SW480 (cell line): ENCODE data around the gene AKNA.
A peak's percentile ranks its signal among the peaks of the same experiment; 100 is the strongest.

ENCODE experiments used
- DNase-seq: peaks from one replicate; pipeline ENCODE4 v3.0.0-alpha.2; 2016; ENCODE audit warnings: low spot score

The AKNA gene

DNA sequence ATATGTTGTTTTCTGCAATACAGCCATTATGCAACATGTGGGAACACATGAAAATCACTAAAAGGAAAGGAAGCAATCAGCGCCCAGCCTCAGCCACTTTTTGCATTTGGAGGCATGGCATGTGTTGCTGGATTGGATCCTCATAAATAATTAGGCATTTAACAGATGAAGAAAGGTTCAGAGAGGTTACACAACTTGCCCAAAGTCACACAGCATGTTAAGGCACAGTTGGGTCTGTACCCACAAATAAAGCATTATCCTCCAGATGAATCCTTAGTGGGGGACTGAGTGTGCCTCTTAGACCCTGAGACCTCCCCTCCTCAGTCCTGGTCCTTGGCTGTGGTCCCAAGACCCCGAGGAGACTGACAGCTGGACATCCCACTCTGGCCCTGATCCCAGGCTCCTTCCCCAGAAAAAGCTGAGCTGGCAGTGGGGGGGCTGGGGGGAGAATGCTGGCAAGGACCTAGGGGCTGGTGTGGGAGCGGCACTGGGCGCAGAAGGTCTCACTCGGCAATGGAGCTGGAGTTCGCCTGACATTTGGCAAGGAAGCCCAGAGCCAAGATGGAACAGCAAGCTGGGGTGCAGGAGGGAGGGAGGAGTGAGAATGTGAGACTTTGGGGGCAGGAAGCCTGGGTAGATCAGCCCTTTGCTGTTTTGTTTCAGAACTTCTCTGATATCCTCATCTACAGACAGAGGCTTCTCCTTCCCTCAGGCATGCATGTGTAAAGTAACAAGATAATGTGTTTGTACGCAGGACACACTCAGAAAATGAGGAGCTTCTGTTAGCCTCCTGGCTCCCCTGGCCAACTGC lies 6.9 kb upstream of the AKNA start:
- no peak for DNase-seq

DNA sequence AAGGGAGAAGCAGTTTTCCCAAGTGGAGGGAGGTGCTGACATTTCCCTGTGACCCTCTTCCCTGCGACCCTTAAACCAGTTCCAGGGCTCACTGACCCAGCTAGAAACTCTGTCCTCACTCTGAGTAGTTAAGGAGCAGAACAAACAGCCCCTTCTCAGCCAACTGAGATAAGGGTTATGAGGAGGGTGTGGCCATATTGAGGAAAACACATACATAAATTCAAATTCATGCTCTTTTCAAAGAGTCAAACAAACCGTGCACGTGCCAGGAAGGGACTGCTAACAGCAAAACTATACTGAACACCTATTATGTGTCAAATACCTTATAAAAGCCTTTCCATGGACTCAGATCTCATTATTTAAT lies 4.9 kb upstream of the AKNA start:
- DNase-seq: no peak

DNA sequence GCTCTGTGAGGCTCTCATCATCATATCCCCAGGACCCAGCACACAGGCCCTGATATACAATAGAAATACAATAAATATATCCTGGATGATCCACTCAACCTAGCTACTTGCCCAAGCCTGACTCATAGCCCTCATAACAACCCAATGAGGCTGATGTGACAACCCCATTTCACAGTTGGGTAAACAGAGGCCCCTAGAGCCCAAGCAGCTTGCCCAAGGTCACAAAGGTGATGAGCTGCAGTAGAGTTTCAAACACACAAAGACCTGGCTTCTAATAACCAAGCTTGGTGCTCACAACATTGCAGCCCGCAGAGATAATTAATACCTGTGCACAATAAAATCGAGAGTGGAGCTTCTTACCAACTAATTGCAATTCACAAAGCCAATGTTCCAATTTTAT lies 3.2 kb upstream of the AKNA start:
- no peak for DNase-seq

DNA sequence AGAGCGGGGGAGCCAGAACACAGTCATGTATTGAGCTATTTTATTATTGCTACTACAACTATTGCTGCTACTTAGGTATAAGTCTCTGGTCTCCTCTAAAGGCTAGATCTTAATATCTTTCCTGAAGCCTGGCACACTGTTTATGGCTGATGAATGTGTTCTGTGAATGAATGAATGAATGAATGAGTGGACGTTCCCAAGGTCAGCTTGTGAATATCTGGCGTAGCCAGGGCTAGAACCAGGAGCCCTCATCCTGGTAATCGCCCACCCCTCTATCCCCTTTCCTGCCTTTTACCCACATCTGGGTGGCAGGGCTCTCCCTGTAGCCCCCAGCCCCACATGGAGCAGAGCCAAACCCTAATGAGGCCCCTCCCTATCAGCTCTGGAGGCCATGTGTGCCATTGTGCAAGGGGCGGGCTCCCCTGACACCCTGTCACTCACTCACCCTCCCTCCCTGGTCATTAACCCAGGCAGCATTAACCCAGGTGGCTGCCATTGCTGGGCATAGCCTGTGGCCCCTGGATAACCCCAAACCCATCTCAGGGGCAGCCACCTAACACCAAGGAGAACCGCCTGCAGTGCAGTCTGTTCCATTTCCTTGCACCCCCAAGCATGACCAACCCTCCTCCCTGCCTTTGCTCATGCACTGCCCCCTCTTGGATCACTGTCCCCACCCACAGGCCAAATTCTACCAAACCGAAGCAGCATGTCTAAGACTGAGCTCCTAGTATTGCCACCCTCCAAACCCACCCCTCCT lies 2.0 kb upstream of the AKNA start:
- no peak for DNase-seq

DNA sequence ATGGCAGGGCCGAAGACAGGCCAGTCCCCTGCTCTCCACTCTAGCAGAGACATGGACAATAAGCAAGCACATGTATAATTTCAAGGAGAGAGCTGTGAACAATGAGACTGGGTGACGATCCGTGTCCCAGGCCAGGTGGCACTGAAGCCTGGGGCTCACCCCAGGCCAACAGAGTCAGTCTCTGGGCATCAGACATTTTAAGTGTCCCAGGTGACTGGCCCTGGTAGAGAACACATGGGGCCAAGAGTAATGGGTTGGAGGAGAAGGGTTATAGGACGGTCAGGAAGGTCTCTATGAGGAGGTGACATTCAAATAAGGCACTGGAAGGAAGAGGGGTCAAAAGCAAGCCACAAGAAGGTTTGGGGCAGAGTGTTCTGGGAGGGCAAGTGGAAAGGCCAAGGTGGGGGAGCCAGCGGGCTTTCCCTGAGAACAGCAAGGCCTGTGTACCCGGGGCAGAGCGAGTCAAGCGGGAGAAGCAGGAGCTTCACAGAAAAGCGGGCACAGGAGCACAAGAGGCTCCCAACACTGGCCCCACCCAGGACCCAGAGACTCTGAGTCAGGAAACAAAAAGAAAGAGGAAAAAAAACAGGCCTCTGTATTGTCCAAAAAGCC lies 1.1 kb upstream of the AKNA start:
- no peak for DNase-seq

DNA sequence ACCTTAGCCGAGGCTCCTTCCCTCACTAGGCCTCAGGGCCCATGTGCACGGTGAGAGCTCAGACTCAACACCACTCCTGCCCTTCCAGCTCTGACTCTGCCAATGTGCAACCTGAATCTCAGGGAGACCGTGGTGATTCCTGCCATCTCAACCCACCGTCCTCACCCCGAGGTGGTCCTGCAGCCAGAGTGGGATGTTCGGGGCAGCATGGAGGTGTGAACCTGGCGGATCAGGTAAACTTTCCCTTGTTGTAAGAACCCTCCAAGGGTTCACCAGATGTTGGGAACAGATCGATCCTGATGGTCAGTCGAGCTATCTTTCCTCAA lies 538 bp upstream of the AKNA start:
- DNase-seq: no peak

DNA sequence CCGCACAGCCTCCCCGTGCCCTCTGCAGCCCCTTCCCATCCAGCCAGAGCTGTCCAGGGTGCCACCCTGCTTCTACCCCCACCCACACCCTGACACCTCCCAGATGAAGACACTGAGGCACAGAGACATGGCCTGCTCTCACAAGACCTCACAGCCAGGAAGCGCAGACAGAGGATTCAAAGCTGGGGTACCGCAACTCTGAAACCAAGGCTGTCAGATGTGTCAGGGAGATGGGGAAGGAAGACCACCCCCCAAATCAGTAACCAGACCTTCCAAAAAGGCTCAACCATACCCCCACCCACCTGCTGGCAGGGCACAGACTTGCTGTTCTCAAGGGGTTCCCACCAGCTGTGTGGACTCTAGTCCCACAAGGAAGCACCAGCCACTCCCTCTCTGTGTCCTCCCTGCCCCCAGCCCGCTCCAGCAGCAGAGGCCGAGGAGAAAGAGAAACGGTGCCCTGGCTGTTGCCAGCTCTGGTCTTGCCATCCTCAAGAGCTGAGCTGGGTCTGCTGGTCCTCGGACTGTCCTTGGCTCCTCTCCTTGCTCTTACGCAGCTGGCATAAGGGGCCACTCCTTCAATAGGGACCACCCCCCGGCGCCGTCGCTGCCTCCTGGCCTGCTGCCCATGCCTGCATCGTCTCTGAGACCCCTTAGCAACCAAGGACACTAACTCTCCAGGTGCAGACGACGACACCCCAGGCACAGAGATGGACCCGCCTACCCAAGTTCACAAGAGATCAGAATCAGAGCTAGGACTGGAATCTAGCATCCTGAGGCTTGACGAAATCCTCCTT lies 699 bp downstream of the AKNA start:
- DNase-seq: no peak

DNA sequence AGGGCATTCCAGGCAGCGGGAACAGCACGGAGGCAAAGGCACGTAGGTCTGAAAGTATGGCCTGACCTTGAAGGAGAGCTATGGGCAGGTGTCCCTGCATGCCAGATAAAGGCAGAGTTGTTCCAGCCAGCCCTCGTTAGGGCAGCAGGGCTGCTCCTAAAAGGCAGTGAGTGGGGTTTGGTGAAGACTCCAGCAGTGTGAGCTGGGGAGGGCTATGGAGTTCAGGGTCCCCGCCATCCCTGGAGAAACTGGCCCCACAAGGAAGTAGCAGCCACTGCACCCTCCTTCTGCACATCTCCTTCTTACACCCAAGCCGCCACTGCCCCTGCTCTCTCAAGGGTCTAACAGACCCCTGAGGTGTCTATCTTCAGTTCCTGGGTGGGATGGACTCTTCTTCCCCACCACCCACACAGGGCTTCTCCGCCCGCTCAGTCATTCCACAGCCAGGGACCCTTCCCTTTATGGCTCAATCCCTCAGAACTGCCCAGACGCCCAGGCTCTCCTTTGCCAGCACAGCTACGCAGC lies 1.4 kb downstream of the AKNA start:
- DNase-seq: no peak

DNA sequence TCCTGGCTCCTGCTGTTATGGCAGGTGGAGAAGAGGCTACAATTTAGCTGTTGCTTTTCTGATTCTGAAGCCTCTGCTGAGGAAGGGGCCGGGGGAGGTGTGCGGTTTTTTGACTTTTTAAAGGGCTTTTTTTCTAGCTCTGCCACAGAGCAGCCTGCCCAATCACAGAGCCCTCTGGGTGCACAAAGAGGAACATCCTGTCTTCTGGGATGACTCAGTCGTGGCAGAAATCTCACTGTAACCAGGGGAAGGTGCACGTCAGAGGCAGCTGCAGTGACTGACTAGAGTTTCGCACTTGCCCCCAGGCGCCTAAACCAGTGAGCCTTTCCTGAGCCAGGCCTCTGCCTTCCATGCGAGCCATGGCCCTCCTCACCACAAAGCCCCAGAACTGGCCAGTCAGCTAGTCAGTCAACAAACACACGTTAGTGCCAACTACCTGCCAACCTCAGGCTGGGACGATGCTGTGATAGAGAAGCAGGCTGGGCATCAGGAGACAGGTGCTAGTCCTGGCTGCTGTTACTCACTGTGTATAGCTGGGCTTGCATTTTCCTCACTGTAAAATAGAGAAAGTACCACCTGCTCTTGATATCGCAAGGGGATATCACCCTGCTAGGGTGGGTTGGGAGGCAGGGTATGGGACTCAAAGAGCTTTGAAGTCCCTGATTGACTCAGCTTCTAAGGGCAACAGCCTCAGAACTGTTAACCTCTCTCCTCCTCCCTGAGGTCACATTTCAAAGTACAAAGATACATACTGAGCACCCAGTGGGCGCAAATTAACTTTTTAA lies 2.2 kb downstream of the AKNA start:
- DNase-seq: peak; percentile 19

DNA sequence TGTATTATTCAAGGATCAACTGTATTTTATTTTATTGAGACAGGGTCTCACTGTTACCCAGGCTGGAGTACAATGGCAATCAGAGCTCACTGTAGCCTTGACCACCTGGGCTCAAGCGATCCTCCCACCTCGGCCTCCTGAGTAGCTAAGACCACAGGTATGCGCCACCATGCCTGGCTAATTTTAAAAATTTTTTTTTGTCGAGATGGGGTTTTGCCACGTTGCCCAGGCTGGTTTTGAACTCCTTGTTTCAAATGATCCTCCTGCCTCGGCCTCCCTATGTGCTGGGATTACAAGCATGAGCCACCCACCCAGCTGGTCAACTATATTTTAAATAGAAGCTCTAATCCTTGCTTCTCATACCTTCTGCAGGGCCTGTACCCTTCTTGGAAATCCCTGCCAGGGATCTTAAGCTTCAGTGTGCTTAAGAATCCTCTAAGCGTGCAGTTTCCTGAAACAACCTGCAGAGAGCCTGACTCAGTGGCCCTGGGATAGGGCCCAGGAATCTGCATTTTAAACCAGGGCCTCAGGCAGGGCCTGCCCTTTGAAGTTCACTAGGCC lies 2.9 kb downstream of the AKNA start:
- DNase-seq: no peak

DNA sequence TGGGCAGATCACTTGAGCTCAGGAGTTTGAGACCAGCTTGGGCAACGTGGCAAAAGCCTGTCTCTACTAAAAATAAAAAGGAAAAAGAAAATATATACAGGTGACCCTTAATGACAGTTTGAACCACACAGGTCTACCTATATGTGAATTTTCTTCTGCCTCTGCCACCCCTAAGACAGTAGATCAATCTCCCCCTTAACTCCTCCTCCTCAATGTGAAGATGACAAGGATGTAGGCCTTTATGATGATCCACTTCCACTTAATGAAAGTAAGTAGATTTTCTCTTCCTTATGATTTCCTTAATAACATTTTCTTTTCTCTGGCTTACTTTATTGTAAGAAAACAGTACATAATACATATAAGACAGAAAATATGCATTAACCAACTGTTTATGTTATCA lies 3.4 kb downstream of the AKNA start:
- no peak for DNase-seq

DNA sequence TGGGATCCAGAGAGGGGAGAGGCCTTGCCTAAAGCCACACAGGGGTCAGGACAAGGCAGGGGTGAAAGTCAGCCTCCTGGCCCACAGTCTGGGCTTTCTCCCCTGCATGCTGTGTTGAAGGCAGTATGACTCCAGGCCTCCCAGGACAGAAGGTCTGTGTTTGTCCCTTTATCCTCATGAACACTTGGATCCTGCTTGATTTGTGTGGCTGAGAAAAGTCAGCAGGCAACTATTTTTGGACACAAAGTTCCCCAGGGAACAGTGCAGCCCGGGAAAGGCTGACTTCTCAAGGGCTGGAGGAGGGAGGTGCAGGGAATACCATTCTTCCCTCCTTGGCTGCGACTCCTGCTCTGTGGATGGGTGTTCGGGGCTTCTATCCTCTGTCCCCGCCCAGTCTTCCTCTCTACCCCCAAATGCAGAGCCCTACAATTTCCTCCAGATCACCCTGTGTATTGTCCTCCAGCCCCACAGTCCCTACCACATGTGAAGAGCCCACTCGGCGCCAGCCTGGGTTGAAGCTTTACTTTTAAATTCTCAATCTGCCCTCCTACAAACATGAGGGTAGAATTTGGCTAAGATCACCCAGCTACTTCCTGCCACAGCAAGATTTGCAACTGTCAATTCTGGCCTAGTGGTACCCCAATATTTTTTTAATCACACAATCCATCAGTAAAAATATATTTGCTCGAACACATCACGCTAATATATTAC lies 4.1 kb downstream of the AKNA start:
- DNase-seq: no peak

DNA sequence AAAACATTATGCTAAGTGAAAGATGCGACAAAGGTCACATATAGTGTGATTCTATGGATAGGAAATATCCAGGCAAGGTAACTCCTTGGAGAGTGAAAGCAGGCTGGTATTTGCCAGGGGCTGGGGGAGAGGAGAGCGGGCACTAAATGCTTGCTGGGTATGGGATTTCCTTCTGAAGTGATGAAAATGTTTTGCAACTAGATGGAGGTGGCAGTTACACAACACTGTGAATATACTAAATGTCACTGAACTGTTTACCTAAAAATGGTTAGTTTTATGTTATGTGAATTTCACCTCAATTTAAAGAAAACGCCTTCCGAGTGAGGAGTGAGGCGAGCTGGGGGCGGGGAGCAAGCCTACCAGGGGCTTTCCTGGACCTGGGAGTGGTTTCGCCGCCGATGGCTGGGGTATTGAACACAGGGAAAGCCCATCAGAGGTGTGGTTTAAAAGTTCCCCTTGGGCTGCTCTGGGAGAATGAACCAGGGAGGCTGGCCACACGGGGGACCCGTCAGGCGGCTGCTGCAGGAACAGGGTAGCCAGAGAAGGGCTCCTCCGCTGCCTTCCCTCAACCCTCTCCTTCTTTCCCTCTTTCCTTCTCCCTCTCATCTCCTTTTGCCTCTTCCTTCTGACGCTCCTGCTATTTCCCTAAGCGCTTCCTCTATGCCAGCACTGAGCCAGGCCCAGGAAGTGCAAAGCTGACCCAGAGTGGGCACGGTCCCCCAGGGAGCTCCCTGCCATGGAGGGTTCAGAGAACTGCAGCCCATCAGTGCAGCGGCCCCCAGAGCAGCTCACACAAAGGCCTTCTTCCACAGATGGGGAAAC lies 4.9 kb downstream of the AKNA start:
- DNase-seq: no peak

DNA sequence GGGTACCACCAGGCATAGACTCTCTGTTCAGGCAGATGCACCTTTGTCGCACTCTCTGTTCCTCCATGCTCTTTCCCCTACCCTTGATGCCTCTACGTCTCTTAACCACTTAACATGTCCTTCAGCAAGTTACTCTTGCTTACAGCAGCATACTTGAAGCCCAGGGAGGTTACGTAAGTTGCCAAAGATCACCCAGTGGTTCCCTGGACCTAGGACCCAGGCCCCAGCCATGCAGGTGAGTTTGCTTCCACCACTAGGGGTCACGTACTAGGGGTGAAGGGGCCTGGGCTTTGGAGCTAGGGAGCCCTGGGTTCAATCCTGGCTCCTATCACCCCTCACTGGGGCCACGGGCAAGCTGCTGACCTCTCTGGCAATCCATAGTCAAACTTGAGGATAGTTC lies 8.9 kb downstream of the AKNA start:
- DNase-seq: no peak

DNA sequence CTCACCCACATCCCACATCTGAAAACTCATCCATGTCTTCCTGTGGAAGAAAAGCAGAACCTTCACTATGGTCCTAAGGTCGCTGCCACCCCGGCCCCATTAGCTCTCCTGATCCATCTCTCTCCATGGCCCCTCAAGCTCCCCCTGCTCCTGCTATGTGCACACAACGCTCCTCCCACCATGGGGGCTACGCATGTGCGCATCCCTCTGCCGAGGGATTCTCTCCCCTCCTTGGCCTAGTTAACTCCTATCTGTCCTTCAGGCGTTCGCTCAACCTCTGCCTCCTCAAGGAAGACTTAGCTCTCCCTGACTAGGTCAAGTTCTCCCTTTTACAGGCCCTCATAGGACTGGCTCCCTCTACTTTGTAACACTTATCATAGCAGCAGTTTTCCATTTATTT lies 9.8 kb downstream of the AKNA start:
- no peak for DNase-seq

DNA sequence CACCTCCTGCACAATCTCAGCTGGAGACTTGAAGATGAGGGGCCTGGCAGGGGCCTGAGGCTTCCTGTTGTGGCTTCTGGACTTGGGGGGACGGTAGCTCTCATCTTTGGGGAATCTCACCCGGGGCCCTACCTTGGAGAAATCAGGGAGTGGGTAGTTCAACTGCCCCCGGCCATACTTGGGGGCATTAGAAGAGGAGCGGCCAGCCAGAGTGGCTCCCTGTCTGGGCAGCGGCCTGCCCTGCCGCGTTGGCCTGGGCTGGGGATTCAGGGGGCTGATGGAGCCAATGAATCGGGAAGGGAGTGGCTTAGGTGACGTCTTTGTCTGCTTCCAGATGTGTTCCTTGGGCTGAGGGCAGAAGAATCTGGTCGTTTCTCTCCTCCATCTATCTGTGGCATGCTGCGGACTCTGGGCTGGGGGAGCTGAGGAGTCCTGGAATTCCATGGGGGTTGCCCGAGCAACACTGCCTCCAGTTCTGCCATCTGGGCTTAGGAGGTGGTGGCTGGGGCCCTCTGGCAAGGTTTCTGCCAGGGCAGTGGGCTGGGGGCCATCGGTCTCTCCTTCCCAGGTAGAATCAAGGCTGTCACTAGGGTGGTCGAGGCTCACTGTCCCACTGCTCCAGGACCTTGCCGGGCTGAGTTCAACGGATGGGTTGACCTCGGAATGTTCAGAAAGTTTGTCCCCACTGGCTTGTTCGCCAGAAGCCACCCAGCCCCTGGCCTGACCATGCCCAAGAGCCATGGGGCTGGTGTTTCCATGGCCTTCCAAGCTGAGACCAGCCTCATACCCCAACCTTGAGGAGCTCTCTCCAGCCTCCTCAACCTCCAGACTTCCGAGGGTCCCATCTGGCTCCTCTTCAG lies 11.0 kb downstream of the AKNA start:
- DNase-seq: no peak

DNA sequence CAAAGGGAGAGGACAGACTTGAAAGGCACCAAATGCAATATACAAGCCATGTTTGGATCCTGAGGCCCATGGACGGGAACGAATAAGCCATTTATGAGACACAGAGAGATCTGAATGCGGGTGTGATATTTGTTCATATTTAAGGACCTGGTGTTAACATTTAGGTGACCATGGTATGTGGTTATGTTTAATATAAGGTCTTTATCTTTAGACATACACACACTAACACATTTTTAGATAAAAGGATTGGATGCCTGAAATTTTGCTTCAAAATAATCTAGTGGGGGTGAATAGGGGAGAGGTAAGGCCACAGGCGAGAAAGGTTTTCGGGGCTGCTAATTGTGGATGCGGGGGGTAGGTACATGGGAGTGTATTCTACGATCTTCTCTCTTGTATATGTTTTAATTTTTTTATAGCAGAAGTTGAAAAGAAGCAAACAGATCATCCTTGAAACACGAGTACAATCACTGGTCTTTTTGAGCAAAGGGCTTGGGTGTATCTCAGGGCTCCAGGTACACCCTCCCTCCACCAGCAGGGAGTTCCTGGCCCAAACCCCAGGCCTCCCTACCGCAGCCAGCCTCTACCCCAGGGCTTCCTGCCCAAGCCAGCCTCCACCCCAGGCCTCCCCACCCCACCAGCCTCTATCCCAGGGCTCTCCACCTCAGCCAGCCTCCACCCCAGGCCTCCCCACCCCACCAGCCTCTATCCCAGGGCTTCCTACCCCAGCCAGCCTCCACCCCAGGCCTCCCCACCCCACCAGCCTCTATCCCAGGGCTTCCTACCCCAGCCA lies 12.2 kb downstream of the AKNA start:
- DNase-seq: no peak

DNA sequence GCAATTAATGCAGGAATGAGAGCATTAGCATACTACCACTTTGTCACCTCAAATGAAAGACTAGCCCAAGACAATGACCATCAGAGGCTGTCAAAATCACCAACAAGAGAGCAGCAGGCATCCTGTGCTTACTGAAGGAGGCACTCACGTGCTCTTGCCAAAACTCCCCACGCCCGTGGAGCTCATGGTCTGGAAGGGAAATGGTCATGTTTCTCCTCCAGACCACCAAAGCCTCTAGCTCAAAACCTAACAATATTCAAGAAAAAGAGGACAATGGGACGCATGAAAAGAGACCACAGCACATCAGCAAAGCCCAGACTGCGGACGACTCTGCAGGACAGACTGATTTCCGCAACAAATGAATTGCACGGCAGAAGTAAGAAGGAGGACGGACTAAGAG lies 12.8 kb downstream of the AKNA start:
- DNase-seq: no peak
